ENCODE results near the gene KRT38.

KRT38 gene

DNA sequence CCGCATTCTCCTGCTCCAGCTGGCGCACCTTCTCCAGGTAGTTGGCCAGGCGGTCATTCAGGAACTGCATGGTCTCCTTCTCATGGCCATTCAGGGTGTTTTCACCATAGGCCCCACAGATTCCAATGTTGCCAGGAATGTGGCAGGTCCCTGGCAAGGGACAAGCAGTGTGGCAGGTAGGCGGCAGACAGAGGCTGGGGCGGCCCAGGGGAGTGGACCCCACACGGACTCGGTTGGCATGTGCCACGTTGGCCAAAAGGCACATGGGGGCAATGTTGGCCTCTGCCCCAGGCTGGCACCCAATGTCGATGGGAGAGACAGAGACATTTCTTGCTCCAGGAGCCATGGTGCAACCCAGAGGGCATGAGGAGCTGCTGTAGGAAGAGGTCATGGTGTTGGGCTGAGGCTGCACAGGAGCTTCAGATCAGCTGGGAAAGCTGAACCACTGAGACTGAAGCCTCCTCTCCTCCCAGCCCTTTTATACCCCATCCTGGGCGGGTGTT is at the start of gene KRT38:
KRT38 (minus strand) TSS at position 453 of the 503 bp plus-strand sequence; CDS start at position 391, 62 bp downstream.
- no peak for DNase-seq

DNA sequence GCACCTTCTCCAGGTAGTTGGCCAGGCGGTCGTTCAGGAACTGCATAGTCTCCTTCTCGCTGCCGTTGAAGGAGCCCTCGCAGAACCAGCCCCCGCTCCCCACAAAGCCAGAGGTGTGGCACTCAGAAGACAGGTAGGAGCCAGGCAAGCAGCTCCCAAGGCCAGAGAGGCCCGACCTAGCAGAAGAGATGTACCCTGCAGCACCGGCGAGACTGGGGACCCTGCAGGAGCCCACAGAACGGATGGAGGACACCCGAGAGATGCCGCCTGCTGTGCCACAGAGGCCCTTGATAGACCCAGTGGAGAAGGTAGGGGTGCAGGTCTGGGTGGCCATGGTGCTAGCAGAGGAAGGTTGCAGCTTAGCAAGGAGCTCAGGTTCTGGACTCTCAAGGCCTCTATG is 48.7 kb upstream of the KRT38 start, which contains the start of gene KRT36:
KRT36 (minus strand) TSS at position 380 of the 400 bp plus-strand sequence; CDS start at position 334, 46 bp downstream.
- no peak for DNase-seq

DNA sequence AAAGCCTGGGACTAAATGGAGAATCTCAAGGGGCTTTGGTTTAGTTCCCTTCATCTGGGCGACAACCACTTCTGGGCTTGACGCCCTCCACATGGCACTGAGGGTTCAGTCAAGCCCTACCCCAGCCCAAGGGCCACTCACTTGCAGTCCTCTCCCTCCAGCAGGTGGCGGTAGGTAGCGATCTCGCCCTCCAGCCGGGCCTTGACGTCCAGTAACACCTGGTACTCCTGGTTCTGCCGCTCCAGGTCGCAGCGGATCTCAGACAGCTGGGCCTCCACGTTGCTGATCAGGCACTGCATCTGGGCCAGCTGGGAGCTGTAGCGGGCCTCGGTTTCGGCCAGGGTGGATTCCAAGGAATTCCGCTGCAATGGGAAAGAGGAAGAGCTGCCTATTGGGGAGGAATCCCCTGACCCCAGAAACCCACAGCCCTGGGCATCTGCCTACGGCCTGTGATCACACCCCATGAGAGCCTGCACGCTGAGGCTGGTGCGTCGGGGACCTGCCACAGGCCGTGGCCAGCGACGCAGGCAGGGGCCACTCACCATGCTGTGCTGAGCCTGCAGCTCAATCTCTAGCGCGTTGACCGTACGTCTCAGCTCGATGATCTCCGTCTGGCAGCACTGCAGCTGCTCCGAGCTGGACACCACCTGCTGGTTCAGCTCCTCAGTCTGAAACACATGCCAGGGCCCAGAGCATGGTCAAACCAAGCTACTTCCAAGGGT is 46.2 kb upstream of the KRT38 start:
- peak; percentile 38 for DNase-seq

DNA sequence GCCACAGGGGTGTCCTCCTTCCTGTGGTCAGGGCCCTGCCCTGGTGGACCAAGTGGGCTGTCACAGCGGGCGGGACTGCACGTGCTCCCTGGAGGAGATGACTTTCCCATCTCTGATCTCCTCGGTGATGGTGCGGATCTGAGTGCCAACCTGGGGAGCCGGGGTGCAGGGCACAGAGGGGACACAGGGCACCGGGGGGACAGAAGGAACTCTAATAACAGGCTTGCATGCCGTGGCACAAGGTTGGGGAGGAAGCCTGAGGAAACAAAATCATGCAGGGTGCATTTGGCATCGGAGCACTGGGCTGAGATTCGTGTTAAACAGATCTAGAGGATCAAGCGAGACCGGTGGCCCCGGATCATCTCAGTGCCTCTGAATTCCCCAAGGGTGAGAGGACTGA is 45.5 kb upstream of the KRT38 start:
- no peak for DNase-seq

DNA sequence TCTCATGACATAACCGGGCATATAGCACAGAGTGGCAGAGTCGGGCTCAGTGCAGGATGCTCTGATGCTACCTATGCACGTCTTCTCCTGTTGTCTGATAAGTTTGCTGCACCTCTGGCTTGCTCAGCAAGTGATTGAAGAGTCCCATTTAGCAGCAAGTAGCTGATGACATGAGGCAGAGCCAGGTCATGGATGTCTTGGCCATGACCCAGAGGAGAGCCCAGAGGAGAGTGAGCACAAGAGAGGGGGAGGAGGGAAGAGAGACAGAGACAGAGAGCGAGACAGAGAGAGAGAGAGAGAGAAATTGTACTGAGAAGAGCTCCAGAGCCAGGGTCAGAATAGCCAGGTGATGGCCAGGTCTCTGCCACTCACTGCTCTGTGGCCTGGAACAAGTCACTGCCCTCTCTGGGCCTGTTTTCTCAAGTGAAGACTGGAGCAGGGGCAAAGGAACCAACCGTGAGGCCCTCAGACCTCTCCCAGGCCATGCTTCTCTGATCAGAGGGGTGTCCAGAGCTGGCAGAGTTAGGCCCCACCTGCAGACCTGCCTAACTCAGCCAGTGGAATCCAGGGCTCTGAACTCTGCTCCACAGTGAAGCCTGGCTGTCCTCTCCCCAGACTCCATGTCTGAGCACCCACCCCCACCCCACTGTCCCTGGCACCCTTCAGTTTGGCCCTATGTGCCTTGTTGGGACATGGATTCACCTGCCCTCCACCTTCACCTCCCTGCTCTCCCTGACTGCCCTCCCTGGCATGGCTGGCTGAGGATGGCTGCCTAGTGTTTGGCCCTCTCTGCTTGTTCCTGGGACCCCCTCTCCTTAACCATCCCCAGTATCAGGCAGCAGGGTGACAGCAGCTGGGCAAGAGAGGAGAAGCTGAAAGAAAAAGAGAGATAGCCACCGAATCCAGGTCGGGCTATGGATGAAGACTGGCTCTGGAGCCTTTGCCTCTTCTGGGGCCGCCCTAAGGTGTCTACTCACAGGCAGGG is 44.4 kb upstream of the KRT38 start:
- no peak for DNase-seq

DNA sequence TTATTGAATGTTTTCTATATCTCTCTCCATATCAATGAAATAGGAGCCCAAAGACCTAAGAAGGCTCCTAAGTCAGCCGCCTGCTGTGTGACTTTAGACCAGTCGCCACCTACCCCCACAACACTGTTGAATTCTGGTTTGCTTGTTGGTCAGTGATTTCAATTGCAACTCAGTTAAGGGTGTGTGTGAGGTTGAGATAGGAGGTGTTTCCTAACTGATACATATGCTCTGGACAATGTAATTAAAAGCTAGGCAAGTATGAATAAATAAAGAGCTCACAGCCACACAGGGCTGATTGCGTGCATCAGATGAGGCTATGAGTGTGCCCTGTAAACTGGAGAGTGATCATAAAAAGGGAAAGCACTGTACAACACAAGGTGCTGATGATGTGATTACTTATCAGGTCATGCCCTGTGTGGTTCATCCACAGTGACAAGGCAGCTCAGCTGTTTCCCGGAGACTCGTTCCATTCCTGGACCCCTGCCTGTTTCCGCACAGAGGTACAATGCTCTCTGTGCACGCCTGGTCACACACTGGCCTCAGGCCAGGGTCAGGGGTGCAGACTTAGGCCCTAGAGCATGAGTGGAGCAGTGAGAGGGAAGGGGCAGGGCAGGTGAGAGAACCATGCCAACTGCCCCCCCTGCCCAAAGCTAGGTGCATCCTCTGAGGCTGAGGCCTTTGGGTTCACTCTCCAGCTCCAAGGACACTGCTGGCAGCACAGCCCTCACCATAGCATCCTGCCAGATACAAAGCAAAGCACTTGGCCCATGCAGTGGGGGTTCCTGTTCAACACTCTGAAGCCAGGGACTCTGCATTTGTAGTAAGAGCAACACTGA is 43.4 kb upstream of the KRT38 start:
- no peak for DNase-seq

DNA sequence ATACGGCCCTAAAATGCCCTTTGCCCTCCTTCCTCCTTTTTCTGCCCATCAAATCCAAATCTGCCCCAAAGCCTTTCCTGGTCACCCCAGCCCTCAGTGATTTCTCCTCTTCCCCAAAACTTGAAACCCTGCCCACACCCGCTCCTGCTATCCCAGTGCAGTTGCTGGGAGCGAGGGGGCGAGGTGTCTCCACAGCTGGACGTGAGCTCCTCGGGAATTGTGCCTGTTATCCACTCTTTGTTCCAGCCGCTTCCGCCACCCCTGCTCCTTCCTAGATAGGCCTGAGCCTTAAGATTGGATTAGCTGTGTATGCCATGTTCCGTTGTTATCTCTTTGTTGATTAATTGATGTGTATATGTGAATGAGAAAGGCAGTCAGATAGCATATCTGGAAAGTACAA is 42.7 kb upstream of the KRT38 start:
- no peak for DNase-seq

DNA sequence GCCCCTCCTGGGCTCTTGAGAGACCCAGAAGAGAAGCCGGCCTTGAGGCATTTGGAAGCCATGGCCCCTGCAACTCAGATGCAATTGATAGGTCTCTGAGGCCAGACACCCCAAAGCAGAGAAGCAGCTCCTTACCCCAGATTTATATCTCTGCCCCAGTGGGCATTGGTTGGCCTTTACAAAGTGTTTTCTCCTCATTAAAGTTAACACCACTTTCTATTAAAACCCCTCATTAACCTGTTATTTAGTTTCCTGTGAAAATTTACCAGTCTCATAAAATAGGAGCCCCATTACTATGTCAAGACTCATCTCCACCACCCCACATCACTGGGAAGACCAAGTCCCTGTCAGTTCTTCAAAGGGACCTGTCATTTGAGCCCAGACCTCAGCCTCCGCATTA is 40.3 kb upstream of the KRT38 start, which contains the start of gene KRT35:
KRT35 (minus strand) TSS at position 116 of the 400 bp plus-strand sequence; CDS start at position 62, 54 bp downstream.
- DNase-seq = no peak

DNA sequence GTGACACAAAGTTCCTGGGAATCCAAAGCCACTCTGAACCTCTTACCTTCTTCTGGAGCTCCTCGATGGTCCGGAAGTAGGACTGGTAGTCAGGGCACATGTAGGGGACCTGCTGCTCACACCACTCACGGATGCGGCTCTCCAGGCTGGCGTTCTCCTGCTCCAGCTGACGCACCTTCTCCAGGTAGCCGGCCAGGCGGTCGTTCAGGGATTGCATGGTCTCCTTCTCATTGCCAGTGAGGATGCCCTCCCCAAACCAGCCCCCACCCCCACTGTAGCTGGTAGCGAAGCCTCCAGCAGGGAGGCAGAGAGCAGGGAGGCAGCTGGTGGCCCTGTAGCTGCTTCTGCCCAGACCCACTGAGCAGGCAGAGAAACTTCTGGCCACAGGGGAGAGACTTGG is 39.8 kb upstream of the KRT38 start:
- DNase-seq = no peak

DNA sequence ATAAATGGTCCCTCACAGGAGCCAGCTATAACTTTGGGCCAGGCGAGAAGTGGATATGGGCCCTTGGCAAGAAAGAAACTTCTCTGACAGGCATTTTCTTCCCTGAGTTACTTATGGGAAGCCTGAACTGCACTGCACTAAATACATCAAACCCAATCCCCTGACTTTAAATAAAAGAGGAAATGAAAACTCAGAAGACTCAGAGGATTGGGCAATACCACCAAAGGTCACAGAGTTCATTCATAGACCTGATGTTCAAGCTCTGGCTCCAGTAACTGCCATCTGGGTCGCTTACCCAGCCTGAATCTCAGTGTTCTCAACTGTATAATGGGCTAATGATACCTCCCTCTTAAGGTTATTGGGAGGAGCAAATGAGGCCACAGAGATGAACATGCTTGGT is 39.4 kb upstream of the KRT38 start:
- DNase-seq = no peak

DNA sequence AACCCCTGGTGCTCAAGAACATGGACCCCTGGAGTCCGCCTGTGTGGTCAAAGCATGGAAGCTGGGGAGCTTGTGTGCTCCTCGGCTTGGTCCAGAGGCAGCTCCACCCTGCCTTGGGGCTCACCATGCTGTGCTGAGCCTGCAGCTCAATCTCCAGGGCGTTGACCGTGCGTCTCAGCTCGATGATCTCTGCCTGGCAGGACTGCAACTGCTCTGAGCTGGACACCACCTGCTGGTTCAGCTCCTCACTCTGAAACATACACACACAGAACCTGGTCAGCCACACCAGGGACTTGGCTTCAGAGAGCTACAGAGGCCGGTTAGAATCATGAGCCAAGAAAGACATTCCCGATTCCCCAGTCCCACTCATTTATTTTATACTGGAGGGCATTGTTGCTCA is 37.5 kb upstream of the KRT38 start:
- no peak for DNase-seq

DNA sequence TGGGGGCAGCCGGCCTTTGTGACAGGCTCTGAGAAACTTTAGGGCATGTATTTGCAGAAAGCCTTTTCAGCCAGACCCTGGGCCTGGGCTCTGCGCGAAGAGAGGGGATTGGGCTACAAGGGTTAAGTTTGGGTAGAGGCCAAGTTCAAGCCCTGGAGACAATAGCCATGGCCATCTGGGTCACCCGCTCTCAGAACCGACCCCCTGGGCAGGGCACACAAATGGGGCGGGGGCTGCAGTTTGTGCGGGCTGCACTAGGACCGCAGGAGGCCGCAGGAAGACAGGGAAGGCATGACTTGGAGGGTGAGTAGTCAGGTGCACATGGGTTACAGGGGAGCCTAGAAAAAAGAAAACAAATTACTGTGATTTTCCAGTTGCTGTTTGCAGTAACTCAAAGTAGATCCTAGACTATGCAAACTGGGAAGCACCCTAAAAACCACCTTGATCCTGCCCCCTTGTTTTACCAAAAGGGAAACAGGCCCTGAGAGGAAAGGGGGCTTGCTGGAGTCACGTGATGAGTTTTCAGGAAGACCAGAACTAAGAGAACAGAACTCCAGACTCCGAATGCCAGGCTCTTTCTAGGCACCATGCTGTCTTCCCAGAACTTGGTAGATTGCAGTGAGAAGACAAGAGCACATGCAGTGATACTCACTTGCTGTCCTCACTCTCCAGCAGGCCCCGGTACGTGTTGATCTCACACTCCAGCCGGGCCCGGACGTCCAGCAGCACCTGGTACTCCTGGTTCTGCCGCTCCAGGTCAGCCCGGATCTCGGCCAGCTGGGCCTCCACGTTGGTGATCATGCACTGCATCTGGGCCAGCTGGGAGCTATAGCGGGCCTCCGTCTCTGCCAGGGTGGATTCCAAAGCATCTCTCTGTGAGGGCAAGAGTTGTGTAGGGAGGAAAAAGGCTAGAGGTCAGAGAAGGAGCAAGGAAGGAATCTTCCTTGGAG is 36.4 kb upstream of the KRT38 start:
- no peak for DNase-seq

DNA sequence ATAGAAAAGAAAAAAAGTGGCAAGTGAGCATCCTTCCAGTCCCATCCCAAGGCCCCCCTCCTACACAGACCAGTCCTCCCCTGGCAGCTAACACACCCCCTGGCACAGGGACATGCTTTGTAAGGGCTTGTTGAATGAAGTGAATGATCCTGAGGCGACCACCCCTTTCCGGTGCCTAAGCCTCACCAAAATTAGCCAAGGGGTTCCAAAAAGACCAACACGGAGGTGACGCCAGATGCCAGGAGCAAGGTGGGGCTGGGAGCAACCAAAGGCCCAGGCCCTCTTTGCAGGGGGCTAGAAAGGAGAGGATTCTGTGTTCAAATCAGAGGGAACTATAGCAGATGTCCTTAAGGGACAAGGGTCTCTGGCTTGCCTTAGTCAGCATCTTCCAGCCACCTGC is 34.6 kb upstream of the KRT38 start:
- DNase-seq = no peak

DNA sequence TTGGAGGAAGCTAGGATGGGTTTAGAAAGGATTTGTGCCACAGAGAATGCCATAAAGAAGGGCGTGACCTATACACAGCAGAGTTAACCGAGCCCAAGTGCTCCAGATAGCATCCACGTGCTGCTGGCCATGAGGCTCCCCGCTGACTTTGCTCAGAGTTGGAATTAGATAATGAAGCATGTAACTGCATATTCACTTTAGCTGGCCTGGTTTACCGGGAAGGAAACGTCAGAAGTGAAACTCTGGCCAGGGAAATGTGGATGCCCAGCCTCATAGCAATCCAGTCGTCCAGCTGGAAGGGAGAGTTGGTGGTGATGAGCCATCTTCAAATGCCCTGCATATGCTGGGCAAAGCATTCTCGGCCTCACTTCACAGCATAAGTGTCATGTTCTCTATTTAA is 34.1 kb upstream of the KRT38 start:
- DNase-seq = no peak

DNA sequence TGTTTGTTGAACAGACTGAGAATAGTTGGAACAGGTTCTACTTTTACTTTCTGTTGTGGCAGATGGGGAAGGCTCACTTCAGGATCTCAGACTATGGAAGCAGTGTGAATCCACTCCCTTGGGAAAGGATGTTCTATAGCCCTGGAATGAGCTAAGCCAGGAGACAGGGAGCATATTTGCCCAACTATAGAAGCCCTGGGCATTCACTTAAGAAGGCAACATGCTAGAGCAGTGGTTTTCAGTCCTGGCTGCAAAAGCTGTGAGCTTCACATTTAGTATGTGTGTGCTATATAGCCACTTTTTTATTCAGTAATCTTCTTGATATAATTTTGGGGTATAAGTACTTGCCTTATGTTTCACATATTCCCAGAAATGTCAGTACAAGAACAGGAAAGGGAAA is 27.6 kb upstream of the KRT38 start:
- no peak for DNase-seq

DNA sequence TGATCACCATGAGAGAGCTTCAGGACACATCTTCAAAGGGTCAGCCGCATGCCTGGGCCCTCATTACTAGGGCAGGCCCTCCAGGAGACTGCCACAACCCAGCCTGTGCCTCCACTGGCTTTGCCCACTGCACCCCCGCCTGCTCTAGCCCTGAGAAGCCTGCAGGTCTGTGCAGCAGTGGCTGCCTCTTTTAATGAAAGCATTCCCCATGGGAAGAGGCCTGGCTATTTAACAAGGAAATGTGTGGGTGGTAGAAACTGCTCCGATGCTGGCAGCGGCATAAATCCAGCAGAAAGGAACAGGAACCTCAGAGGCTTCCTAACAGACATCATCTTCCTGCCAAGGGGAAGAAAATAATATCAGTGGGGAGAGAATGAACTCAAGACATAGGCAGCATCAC is 26.8 kb upstream of the KRT38 start:
- DNase-seq = no peak

DNA sequence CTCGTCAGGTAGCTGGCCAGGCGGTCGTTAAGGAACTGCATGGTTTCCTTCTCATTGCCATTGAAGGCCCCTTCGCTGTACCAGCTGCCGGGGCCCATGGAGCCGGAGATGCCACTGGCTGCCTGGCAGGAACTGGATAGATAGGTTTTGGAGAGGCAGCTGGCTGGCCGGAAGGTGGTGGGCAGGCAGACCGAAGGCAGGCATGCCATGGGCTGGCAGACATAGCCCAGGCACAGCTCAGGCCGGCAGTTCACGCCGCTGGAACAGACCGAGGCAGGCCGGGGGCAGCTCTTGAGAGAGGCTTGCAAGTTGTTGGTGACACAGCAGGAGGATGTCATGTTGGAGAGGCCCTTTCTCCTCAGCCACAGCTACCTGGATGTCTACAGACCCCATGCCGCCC is 26.2 kb upstream of the KRT38 start, which contains the start of gene KRT32:
KRT32 (minus strand) TSS at position 399 of the 400 bp plus-strand sequence; CDS start at position 338, 61 bp downstream.
- DNase-seq = no peak

DNA sequence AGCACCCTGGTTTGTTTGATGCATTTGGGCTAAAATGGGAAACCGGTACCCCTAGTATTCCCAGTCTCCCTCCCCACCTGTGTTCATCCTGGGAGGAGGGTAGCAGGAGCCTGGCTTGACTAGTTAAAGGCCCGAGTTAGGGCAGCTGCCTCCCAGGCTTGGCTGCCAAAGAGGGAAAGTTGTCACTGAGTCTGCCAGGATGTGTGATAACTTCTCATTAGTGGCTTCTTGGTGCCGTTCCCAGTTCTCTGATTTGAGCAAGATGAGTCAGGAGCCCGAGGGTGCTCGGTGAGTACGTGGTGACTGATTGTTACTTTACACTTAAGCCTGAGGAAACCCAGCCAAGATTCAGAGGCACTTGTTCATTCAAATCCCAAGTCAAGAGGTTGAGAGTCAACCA is 23.9 kb upstream of the KRT38 start:
- no peak for DNase-seq

DNA sequence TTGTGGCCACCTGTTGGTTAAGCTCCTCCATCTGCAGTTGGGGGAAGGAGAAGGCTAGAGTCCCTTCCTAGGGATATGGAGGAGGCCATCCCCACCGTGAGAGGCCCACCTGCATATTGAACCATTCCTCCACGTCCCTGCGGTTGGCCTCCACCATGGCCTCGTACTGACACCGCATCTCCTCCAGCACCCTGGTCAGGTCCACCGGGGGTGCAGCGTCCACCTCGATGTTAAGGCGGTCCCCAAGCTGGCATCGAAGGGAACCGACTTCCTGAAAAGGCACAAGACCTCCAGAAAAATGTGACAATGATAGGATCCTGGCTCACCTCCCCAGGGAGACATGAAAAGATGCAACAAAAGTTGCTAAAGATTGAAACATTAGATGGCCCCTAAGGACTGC is 23.4 kb upstream of the KRT38 start:
- no peak for DNase-seq

DNA sequence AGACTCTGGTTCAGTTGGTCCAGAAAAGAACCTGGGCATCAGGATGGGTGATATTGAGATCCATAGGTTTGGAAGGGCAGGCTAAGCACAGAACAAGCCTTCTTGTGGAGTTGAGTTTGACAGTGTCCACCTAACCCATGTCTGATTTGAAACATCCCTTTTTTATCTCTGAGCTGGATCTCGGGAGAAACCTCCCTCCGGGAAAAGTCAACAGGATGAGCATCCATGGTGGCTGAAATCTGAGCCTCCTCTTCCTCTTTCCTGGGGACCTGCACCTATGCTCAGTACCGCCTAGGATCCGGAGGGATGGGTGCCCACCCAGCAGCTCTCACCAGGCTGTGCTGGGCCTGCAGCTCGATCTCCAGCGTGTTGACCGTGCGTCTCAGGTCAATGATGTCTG is 23.0 kb upstream of the KRT38 start:
- no peak for DNase-seq

DNA sequence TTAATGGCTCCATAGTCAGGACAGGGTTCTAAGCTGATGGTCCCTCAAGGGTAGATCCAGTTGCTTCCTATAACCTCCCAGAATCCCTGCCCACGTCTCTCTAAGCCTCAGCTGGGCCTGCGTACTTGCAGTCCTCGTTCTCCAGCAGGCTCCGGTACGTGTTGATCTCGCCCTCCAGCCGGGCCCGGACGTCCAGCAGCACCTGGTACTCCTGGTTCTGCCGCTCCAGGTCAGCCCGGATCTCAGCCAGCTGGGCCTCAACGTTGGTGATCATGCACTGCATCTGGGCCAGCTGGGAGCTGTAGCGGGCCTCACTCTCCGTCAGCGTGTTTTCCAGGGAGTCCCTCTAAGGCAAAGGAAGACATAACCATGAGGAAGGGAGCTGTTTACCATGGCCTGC is 21.9 kb upstream of the KRT38 start:
- no peak for DNase-seq

Measured in stimulated activated CD4-positive, alpha-beta T cell treated with anti-CD3 and anti-CD28 coated beads, Interleukin-4, amount 100 ng/mL, for 24 hours (primary cell).